Measurements from ENCODE around the gene HES2.
"Not testable (repeated sequence)": the region's sequence is repeated elsewhere in the genome, so short reads cannot be mapped to it uniquely, and the experiment has no call there.

Gene HES2

DNA sequence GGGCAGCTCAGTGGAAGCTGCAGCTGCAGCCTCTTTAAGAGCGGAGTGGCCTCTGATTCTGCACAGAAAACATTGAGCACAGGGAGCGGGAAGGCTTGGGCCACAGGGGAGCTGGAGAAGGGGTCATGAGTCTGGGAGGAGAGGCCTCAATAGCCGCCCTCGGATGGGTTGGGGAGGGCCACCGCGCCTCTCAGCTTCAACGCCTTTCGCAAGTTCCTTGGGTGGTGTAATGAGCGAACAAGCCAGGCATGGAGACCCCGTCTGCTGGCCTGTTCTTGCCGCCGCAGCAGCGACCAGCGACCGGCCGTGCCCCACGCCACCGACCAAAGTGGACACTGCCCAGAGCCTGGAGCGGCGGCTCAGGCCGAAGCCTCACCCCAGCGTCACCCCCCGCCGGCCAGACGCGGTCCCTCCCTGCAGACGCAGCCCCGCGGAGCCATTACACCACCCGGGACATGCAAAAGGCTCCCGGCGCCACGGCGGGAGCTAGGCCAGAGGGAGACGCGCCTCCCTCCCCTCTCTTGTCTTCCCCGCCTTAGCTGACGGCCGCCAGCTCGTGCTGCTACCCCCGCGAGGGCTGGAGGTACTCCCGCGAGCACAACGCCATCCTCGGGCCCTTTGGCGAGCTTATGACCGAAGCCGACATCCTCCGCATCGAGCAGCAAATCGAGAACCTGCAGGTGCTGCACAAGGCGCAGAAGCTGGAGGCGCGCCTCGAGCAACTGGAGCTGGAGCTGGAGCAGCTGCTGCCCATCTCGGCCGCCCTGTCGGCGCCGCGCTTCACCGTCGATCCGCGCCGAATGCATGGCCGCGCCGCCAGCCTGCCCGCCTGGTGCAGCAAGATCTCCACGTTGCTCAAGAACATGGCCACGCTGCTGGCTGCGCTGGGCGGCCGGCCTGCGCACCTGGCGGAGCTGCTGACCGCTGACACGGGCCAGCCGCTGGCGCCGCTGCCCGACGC lies 34.5 kb upstream of the HES2 start:
- FAIRE-seq = not testable (repeated sequence)

DNA sequence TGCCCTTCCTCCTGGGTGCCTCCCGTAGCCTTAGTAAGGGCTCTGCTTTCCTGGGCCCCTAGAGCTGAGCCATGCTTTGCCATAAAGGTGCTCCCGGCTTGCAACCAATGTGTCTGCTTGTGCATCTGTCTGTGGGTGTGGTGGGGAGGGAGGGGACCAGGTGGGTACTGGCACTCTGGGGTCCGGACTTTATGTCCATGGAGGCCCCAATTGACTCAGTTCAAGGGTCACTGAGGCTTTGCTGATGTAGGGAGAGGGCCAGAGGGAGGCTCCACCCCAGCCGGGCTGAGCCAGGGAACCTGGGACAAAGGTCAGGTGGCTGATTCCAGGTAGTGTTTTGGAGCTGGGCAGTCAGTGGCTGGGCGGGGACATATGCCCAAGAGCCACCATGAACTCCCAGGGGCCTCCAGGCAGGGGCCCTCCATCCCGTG lies 31.2 kb upstream of the HES2 start:
- no peak for FAIRE-seq

DNA sequence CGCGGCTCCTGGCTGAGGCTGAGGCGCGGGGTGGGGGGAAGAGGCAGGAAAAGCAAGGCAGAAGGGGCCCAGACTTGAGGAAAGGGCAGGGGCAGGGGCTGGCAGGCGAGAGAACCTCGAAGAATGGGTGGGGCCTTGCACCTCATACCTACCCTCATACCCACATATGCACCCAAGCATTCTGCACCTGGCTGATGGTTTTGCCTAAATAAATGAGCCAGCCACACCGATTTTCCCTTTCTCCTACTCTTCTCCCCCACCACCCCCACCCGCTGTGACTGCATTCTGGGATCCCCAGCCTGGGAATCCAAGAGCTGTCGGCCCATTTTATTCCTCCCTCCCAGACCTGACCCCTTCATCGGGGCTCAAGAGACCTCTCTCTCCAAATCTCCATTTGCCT lies 30.8 kb upstream of the HES2 start:
- not testable (repeated sequence) for FAIRE-seq

DNA sequence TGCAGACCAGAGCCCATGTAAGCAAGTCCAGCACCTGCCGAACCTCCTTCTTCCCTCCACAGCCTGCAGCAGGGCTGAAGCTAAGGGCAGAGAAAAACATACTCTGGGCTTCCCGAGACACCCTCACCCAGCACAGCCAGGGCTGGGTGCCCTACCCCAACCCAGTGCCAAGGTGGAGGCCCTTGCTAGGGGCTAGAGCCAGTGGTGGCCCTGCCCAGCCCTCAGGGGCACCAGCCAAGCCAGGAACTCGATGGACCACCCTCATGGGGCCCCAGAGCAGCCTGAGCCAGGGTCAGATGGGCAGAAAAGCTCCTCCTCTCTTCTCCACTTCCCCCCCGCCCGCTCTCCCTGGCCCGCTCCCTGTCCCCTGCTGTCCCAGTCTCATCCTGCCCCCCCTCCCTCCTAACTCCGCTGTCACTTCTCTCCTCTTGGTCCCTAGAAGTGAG lies 30.3 kb upstream of the HES2 start:
- no peak for FAIRE-seq

DNA sequence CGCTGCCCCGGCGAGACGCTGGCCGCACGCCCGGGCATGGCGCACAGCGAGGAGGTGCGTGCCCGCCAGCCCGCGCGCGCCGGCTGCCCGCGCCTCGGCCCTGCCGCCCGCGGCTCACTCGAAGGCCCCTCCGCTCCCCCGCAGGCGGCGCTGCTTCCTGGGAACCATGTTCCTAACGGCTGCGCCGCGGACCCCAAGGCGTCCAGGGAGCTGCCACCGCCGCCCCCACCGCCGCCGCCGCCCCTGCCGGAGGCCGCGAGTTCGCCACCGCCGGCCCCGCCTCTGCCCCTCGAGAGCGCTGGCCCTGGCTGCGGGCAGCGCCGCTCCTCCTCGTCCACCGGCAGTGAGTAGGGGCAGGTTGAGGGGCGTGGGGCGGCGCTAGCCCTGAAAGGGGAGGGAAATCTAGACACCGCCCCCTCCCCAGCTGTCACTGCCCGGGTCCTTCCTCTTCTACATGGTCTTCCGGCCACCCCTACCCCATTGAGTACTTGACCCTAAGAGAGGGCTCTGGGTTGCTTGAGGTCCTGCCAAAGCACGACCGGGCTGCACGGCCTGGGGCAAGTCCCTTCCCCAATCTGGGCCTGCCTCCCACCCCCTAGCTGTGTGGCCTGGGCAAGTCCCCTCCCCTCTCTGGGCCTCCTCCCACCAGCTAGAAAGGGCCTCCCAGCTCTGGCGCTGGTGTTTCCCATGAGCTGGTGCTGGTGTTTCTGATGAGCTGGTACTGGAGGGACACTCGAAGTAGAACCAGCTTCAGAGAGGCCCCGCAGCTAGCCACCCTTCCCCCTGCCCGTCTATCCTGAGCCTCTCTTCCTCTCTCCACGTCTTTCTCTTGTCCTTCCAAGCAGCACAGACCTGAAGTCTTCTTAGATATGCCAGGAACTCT lies 29.3 kb upstream of the HES2 start:
- FAIRE-seq = no peak

DNA sequence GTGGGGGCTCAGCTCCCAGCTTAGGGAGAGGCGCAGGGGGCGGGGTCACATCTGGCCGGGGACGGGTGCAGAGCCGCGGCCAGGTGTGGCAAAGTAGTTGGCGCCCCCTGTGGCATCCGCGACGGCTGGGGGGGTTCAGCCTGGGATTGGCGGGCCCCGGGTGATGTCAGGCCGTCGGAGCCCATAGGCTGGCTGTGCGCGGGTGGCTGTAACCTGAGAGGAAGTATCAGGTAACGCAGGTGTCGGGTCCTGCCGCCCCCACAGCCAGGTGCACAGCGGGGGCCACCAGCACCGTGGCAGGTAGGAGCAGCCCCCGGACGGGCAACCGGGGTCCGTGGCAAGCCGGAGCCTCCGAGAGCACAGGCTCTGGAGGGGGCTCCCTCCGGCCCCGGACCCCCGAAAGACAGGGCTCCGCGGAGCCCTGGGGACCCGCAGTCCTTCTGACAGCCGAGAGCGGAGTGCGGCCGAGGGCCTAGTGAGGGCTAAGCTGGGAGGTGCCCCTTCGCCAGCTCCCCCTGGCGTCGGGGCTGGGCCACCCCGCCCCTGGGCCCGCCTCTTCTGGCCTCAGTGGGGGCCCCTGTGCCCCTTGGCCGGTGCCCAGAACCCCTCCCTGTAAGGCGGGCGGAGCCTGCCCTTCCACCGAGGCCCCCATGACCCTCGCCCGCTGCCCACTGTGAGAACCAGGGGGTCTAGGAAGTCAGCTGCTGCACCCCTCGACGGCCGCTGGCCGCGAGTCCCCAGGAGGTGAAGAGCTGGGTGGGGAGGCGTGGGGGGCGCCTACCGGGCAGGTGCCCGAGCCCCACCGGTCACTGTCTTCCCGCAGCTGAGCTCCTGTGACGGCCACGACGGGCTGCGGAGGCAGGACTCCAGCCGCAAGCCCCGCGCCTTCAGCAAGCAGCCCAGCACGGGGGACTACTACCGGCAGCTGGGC lies 28.4 kb upstream of the HES2 start:
- no peak for FAIRE-seq

DNA sequence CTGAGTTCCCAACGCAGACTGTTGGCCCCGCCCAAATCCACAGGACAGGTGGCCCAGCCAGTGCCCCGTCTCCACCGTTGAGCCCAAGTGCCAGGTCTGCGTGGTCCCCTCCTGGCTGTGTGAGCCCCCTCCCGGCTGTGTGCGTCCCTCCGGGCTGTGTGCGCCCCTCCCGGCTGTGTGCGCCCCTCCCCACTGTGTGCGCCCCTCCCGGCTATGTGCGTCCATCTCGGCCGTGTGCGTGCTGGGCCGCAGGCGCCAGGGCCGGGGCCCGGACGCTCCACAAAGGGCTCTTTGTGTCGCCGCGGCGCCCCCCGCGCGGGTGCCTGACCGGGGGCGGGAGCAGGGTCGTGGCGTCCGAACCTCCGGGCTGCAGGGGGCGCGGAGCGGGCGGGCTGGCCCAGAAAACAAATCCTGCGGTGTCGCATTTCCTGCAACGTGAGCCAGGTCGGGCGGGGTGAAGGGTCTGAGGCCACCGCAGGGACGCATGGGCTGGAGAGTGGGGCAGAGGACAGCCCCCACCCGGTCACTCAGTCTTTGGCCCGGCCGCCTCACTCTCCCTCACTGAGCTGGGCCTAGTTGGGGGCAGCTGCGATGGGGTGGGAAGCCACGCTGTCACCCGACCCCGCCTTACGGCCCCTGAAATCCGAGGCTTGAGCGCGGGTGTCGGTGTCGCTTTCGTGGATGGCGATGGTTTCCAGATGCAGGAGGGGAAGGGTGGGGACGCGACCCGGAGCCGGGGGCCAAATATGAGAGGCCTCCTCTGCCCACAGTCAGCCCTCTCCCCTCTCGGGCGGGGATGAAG lies 27.5 kb upstream of the HES2 start:
- no peak for FAIRE-seq

DNA sequence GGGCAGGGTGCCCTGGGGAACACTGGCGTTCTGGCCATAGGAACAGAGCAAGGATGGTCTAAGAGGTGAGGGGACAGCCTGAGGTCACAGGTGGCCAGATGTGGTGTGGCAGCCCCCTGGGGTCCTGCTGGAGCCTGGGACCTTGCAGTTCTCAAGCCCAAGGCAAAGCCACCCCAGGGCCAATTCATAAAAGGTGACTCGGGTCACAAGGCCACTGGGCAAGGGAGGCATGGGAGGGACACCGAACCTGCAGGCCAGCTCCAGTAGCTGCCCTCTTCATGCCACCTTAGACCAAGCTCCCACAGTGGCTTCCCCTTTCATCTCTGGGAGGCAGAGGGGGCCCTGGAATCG lies 26.9 kb upstream of the HES2 start:
- FAIRE-seq = no peak

DNA sequence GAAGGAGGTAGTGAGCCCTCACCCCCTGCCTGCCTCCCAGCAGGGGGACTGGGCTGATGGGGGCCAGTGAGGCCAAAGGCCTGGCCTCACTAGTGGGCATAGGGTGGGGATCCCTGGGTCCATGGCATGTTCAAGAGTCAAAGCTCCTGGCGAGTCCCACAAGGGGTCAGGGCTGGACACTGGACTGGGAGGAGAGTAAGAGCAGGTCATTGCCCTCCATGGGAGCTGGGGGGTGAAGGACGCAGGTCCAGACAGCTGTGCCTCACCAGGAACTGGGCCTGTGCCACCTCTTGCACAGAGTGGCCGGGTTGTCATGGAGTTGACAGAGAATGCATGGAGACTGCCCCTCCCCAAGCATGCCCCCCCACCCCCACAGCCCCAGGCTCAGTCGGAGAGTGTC lies 26.2 kb upstream of the HES2 start:
- FAIRE-seq = not testable (repeated sequence)

DNA sequence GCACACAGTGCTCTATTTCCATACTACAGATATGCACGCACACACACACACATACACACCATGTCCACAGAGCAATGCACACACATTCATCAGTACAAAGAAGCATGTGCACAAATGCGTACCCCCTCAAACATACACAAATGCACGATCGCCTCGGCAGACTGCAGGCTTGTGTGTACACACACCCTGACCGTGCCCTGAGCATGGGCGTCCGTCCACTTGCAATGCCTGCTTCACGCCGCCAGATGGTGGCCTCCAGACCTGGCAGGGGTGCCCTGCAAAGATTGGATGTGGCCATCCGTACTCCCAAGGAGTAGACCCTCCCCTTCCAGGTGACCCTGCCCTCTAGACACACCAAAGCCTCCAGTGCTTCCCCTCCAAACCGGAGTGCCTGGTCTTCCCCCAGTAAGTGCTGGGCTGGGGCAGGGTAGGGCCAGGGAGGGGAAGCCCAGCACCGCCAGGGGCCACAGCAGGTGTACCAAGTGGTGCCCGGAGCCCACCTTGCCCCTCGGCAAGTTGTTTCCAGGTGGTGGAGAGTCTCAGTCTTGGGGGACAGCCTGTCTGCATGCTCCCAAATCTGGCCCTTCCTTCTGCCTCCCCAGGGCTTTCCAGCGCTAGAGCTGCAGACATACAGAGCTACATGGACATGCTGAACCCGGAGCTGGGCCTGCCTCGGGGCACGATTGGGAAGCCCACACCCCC lies 25.5 kb upstream of the HES2 start:
- no peak for FAIRE-seq

DNA sequence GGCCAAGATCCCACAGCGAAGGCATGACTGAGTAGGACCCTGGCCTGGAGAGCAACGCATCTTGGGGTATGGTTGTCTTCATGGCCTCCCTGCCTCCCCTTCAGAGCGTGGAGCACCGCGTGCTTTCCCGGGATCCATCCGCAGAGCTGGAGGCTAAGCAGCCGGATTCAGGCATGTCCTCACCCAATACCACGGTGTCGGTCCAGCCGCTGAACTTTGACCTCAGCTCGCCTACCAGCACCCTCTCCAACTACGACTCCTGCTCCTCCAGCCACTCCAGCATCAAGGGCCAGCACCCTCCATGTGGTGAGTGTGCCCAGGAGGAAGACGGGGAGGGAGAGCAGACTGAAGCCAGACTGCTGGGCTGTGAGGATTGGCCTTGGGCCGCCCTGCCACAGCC lies 24.7 kb upstream of the HES2 start:
- no peak for FAIRE-seq

DNA sequence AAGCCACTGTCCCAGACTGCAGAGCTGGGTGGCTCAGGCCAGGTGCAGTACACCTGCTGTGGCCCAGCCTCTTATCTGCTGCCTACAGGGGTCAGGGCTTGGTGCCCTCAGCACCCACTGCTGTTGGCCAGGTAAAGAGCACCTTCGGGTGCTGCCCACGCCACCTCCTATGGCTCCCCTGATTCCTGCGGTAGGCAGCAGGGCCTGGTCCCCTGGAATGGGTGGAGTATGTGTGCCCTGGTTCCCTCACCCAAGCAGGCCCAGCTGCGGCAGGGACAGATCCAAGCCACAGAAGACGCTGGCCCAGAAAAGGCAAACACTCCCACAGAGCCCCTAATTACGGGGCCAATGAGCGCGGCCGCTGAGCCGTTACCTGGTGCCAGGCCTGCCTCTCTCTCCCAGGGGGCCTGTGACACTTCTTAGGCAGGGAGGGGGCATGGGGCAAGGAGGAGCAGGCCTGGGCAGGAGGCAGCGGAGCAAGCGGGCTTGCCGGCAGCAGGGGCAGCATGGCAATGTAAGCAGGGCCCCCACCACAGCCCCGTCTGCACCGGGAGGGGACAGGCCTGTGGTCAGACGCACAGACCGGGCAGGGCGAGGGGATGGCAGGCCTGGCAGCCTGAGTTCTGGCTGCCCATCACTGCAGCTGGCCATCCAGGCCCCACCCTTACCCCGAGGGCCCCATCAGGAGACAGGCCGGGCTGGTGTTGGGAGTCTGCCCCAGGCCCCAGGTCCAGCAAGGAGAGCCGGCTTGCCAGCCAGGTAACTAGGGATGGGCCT lies 23.8 kb upstream of the HES2 start:
- FAIRE-seq = no peak

DNA sequence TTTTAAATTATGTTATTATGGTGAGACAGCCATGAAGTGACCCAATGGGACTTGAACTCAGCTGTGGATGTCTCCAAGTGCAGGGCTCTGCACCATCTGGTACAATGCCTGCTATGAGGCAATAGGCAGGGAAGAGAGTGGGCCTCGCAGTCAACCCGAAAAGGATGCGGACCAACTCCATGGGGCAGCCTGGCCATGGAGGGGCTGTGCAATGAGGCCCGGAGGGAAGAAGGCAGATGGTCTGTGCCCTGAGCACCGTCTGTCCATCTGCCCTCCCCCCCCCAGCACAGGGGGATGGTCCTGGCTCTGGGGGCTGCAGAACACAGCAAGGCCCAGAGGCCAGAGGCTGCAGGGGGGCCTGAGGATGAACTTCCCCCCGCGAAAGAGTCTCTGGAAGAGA lies 21.9 kb upstream of the HES2 start:
- no peak for FAIRE-seq

DNA sequence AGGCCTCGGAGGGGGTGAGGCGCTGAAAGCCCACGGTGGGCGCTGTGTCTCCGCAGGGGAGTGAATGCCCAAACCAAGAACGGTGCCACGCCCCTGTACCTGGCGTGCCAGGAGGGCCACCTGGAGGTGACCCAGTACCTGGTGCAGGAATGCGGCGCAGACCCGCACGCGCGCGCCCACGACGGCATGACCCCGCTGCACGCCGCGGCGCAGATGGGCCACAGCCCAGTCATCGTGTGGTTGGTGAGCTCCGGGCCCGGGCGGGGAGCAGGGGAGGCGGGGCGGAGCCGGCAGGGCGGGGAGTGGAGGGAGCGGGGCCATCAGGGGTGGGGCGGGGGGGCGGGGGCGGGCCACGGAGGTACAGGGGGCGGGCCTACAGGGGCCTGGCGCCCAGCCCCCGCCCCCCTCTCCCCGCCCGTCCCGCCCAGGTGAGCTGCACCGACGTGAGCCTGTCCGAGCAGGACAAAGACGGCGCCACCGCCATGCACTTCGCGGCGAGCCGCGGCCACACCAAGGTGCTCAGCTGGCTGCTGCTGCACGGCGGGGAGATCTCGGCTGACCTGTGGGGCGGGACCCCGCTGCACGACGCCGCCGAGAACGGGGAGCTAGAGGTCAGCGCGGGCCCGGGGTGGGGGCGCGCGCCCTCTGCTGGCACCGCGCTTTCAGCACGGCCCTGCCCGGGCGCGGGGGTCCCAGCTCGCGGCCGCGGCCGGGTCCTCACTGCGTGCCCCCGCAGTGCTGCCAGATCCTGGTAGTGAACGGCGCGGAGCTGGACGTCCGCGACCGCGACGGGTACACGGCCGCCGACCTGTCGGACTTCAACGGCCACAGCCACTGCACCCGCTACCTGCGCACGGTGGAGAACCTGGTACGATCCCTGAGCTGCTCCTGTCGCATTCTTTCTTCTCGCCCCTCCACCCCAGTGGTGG lies 20.7 kb upstream of the HES2 start:
- FAIRE-seq = no peak

DNA sequence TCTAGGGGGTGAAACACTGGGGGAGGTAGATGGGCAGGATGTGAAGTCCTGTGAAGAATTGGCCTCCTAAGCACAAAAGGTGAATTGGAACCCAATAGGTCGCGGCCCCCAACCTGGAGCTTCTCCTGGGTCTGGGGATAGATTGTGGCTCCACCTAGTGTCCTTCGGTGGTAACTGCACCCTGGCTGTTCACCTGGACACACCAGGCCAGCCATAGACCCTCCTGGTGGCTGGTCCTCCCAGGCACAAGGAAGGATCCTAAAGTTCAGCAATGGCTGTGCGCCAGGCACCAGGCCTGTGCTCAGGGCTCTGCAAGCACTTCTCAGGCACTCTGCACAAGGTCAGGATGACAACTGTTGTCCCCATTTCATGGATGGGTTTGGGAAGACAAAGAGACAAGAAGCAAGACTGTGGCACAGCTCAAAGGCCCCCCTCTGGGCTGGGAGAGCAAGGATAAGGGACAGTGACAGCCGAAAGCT lies 18.4 kb upstream of the HES2 start:
- no peak for FAIRE-seq

DNA sequence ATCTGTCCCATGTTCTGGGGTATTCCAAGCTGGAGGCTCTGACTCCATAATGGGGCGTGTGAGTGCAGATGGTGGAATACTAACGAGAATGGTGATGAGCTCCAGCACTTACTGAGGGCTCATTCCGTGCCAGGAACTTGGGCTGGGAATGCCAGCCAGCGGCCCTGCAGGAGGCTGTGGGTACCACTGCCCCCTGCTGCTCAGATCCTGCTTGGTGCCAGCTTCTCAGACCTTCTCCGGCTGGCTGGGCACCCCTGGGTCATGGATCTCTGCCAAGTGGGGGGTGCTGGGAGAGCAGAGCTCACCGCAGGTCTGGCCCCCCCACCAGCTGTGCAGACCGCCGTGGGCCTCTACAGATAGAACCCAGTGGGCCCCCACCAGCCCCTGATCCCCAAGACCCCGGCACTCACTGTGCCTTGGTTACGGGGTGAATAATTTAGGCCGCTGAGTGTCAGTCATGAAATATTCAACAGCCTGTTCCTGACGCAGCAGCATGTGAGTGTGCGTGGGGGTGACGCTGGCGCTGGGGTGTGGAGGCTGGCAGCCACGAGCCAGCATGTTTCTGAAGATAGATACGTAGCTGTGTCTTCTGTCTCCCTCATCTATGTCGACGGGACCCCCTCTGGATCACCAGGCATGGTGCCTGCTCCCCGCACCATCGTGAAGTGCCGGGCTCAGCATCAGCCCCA lies 17.4 kb upstream of the HES2 start:
- not testable (repeated sequence) for FAIRE-seq

DNA sequence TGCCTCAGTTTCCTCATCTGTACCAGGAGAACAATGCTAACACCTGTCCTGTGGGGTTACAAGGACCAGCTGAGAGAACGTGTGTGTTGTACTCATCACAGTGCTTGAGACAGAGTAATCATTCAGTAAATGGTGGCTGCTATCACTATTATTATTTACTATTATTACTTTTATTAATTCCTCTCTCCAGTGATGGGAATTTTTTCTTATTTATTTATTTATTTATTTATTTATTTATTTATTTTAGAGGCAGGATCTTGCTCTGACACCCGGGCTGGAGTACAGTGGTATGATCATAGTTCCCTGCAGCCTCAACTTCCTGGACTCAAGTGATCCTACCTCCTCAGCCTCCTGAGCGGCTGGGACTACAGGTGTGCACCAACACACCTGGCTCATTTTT lies 16.6 kb upstream of the HES2 start:
- FAIRE-seq = not testable (repeated sequence)

DNA sequence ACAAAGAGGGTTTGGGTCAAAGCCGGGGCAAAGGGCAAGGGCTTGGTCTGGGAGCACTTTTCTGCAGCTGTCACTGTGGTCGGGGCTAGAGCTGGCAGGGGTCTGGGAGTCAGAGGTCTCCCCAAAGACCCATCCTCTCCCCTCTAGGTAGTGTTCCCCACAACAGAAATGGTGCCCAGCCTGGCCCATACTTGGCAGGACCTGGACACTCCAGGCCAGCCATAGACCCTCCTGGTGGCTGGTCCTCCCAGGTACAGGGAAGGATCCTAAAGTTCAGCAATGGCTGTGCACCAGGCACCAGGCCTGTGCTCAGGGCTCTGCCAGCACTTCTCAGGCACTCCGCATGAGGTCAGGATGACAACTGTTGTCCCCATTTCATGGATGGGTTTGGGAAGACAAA lies 15.8 kb upstream of the HES2 start:
- no peak for FAIRE-seq

All from endometrium (tissue), 2 donors.